Stimulated activated CD4-positive, alpha-beta T cell treated with anti-CD3 and anti-CD28 coated beads, Interleukin-2, amount 100 ng/mL, for 24 hours (primary cell): ENCODE data around the gene FOXO3B.
"Not testable (repeated sequence)": the region's sequence is repeated elsewhere in the genome, so short reads cannot be mapped to it uniquely, and the experiment has no call there.

Source experiments
- DNase-seq, 2 donors: peaks; one replicate each; pipeline ENCODE4 v3.0.0-alpha.2; 2020

The FOXO3B gene

GRCh38 chr17:18644291-18644690, 37.8 kb downstream of the FOXO3B start, which contains the start of gene TBC1D28:
Gene TBC1D28 (minus strand): TSS chr17:18644391. CDS start chr17:18641352, 3,039 bp downstream.
- DNase-seq = not testable (repeated sequence)

- not testable (repeated sequence) for DNase-seq
These were observed 39.0 kb downstream of the FOXO3B start for GRCh38 chr17:18643124-18643523.

- DNase-seq = not testable (repeated sequence)
These were observed 43.8 kb downstream of the FOXO3B start for GRCh38 chr17:18638357-18638756.

GRCh38 chr17:18636237-18636636, 45.9 kb downstream of the FOXO3B start:
- DNase-seq = not testable (repeated sequence)

- DNase-seq = not testable (repeated sequence)
These were observed 46.3 kb downstream of the FOXO3B start for GRCh38 chr17:18635773-18636172.

- DNase-seq = not testable (repeated sequence)
These were observed 47.4 kb downstream of the FOXO3B start for GRCh38 chr17:18634550-18635263.
